Loucy (cell line): Measurements from ENCODE around the gene PTMA.

ENCODE experiments used
- H2AFZ ChIP-seq: fragments of 200-600 bp; sonication (generic); 2 replicates; pipeline ENCODE4 v1.6.0; 2016; ENCODE audit warnings: antibody characterized with exemption, mild to moderate bottlenecking, low read length, moderate library complexity
- H3F3A ChIP-seq: fragments of 200-600 bp; 2 replicates; pipeline ENCODE4 v1.6.0; 2016; ENCODE audit warnings: antibody characterized with exemption, low read depth, mild to moderate bottlenecking
- H3K27me3 ChIP-seq: fragments of 200-600 bp; sonication (generic); 2 replicates; pipeline ENCODE4 v1.6.1; 2014; ENCODE audit warnings: low read length, mild to moderate bottlenecking; ENCODE audit not compliant: insufficient read depth, poor library complexity, severe bottlenecking
- H3K36me3 ChIP-seq: fragments of 200-600 bp; sonication (generic); 2 replicates; pipeline ENCODE4 v1.6.1; 2016; ENCODE audit warnings: low read length; ENCODE audit not compliant: insufficient read depth
- H3K4me1 ChIP-seq: fragments of 200-600 bp; sonication (generic); 2 replicates; pipeline ENCODE4 v1.5.1; 2014; ENCODE audit warnings: low read length, mild to moderate bottlenecking; ENCODE audit not compliant: insufficient read depth, poor library complexity, severe bottlenecking
- H3K4me2 ChIP-seq: fragments of 200-600 bp; sonication (generic); 2 replicates; pipeline ENCODE4 v1.6.0; 2014; ENCODE audit warnings: antibody characterized with exemption, low read length, low read depth, mild to moderate bottlenecking; ENCODE audit not compliant: poor library complexity, severe bottlenecking
- H3K4me3 ChIP-seq: fragments of 200-600 bp; sonication (generic); 2 replicates; pipeline ENCODE4 v1.5.1; 2014; ENCODE audit warnings: low read length, mild to moderate bottlenecking, mixed read lengths; ENCODE audit not compliant: poor library complexity, severe bottlenecking
- H3K79me2 ChIP-seq: fragments of 200-600 bp; sonication (generic); 2 replicates; pipeline ENCODE4 v1.6.1; 2014; ENCODE audit warnings: low read length; ENCODE audit not compliant: insufficient read depth
- H3K9ac ChIP-seq: fragments of 200-600 bp; sonication (generic); 2 replicates; pipeline ENCODE4 v1.6.0; 2014; ENCODE audit warnings: mild to moderate bottlenecking, low read depth, low read length, moderate library complexity; ENCODE audit not compliant: poor library complexity, severe bottlenecking
- H3K9me2 ChIP-seq: fragments of 200-600 bp; sonication (generic); replicated peaks from 2 replicates; pipeline ENCODE4 v1.6.1; 2016; ENCODE audit warnings: low read depth, low read length, mixed read lengths
- H3K9me3 ChIP-seq: fragments of 200-600 bp; sonication (generic); 2 replicates; pipeline ENCODE4 v1.6.1; 2014; ENCODE audit warnings: mild to moderate bottlenecking, antibody characterized with exemption, low read length, low read depth; ENCODE audit not compliant: insufficient read depth
- H4K20me1 ChIP-seq: fragments of 200-600 bp; sonication (generic); 2 replicates; pipeline ENCODE4 v1.6.0; 2014; ENCODE audit warnings: antibody characterized with exemption, low read length, mild to moderate bottlenecking; ENCODE audit not compliant: insufficient read depth, poor library complexity, severe bottlenecking
- CTCF ChIP-seq: fragments of 200-600 bp; sonication (generic); conservative IDR thresholded peaks from 2 replicates; pipeline ENCODE4 v1.5.1; 2014; ENCODE audit warnings: mild to moderate bottlenecking, antibody characterized with exemption, low read length
- EZH2phosphoT487 ChIP-seq: fragments of 200-600 bp; IDR thresholded peaks from 2 replicates; pipeline ENCODE4 v1.6.1; 2018; ENCODE audit warnings: antibody characterized with exemption, mild to moderate bottlenecking, moderate library complexity, borderline replicate concordance

Gene PTMA

GRCh38 chr2:231718799-231719198 is 10.5 kb downstream of the PTMA start:
- no peaks in the 10 kb centered on the region for H3K9me2 ChIP-seq
- H3K4me3 ChIP-seq: no peak overlapping the region
- peaks cover 13% of the 10 kb centered on the region for H4K20me1 ChIP-seq
- peaks cover 23% of the 10 kb centered on the region for H3K79me2 ChIP-seq
- H2AFZ ChIP-seq: no peak overlapping the region
- H3K4me1 ChIP-seq: peaks cover 3% of the 10 kb centered on the region
- peaks cover 8% of the 10 kb centered on the region; the same call in 1 of the 2 replicates for H3F3A ChIP-seq
- TF ChIP-seq EZH2phosphoT487 (no peak), CTCF (no peak)
- H3K36me3 ChIP-seq: peaks cover 16% of the 10 kb centered on the region; the same call in 1 of the 2 replicates
- H3K27me3 ChIP-seq: no peaks in the 10 kb centered on the region
- no peak overlapping the region for H3K4me2 ChIP-seq
- no peaks in the 10 kb centered on the region for H3K9me3 ChIP-seq
- H3K9ac ChIP-seq: no peak overlapping the region

GRCh38 chr2:231720292-231720986 is 12.1 kb downstream of the PTMA start:
- Histone ChIP-seq H4K20me1 (no peaks in the 10 kb centered on the region), H3K9ac (no peak overlapping the region), H3K27me3 (no peaks in the 10 kb centered on the region), H3K9me2 (no peaks in the 10 kb centered on the region), H2AFZ (no peak overlapping the region), H3F3A (no peaks in the 10 kb centered on the region), H3K4me1 (no peaks in the 10 kb centered on the region), H3K79me2 (peaks cover 7% of the 10 kb centered on the region; the same call in 1 of the 2 replicates), H3K36me3 (peaks cover 6% of the 10 kb centered on the region; the same call in 1 of the 2 replicates), H3K9me3 (no peaks in the 10 kb centered on the region), H3K4me3 (no peak overlapping the region), H3K4me2 (no peak overlapping the region)
- no peak for TF ChIP-seq EZH2phosphoT487
- no peak for TF ChIP-seq CTCF

GRCh38 chr2:231720987-231721966 is 13.0 kb downstream of the PTMA start:
- Histone ChIP-seq H3K79me2 (no peaks in the 10 kb centered on the region; the same call in 1 of the 2 replicates), H3K4me2 (no peak overlapping the region), H2AFZ (no peak overlapping the region), H3K27me3 (no peaks in the 10 kb centered on the region), H3K9me3 (no peaks in the 10 kb centered on the region), H3K4me1 (no peaks in the 10 kb centered on the region), H3K4me3 (no peak overlapping the region), H4K20me1 (no peaks in the 10 kb centered on the region), H3K9ac (no peak overlapping the region), H3F3A (no peaks in the 10 kb centered on the region), H3K36me3 (no peaks in the 10 kb centered on the region), H3K9me2 (no peaks in the 10 kb centered on the region)
- TF ChIP-seq EZH2phosphoT487 (no peak), CTCF (no peak; the same call in 1 of the 2 replicates)
